ENCODE data around the gene DLL4.

The DLL4 gene

GRCh38 chr15:40978562-40978961 lies 49.4 kb downstream of the DLL4 start:
- WGBS (ENCODE audit: insufficient coverage) = 100% methylated on average over 3 of the region's 4 CpGs
- Histone ChIP-seq H3K9me3 (ENCODE audit: control extremely low read depth in 1 of 5, control insufficient read depth in 4 of 5, insufficient read depth in 2 of 5, low read depth in 1 of 5, low read length in 4 of 5) (no peaks in the 10 kb centered on the region), H3K4me1 (ENCODE audit: control extremely low read depth in 1 of 4, control insufficient read depth in 4 of 4, insufficient read depth in 4 of 4, low read length in 3 of 4) (no peaks in the 10 kb centered on the region), H3K27me3 (replicated peaks in 2 of 5; ENCODE audit: control insufficient read depth in 4 of 5, insufficient read depth in 5 of 5, low read length in 4 of 5) (no peaks in the 10 kb centered on the region), H3K4me3 (ENCODE audit: control insufficient read depth in 1 of 7, extremely low read depth in 1 of 7, insufficient read depth in 4 of 7, low read depth in 2 of 7, low read length in 6 of 7) (no peak overlapping the region), H3K36me3 (ENCODE audit: control insufficient read depth in 4 of 4, insufficient read depth in 4 of 4, low read length in 3 of 4) (peaks cover 31 to 81% (median 62%) of the 10 kb centered on the region in 4 experiments), H3K27ac (ENCODE audit: insufficient read depth in 1 of 2, low read depth in 1 of 2, low read length in 2 of 2, poor library complexity in 1 of 2, severe bottlenecking in 2 of 2) (no peak overlapping the region)
- CTCF ChIA-PET = interaction anchor here (1.2 kb wide), 1 partner anchor 37 kb away, joined by 3 read pairs; no protein-coding TSS in a partner anchor
- POLR2A ChIA-PET = no interaction called here
- DNase-seq = no peak

- Histone ChIP-seq H3K9me3 (ENCODE audit: control extremely low read depth in 1 of 5, control insufficient read depth in 4 of 5, insufficient read depth in 2 of 5, low read depth in 1 of 5, low read length in 4 of 5) (no peaks in the 10 kb centered on the region), H3K4me1 (ENCODE audit: control extremely low read depth in 1 of 4, control insufficient read depth in 4 of 4, insufficient read depth in 4 of 4, low read length in 3 of 4) (no peaks in the 10 kb centered on the region), H3K27me3 (replicated peaks in 2 of 5; ENCODE audit: control insufficient read depth in 4 of 5, insufficient read depth in 5 of 5, low read length in 4 of 5) (no peaks in the 10 kb centered on the region), H3K36me3 (ENCODE audit: control insufficient read depth in 4 of 4, insufficient read depth in 4 of 4, low read length in 3 of 4) (peaks cover 41 to 98% (median 80%) of the 10 kb centered on the region in 4 experiments), H3K4me3 (ENCODE audit: control insufficient read depth in 1 of 7, extremely low read depth in 1 of 7, insufficient read depth in 4 of 7, low read depth in 2 of 7, low read length in 6 of 7) (no peak overlapping the region), H3K27ac (ENCODE audit: insufficient read depth in 1 of 2, low read depth in 1 of 2, low read length in 2 of 2, poor library complexity in 1 of 2, severe bottlenecking in 2 of 2) (no peak overlapping the region)
- ChIA-PET POLR2A (no interaction called here), CTCF (interaction anchor here (0.6 to 1.3 kb wide), 2 partner anchors 16 to 35 kb away, joined by 3 to 4 read pairs; no protein-coding TSS in a partner anchor)
- WGBS (ENCODE audit: insufficient coverage) = 90% methylated on average over 2 of the region's 3 CpGs
- no peak for DNase-seq
Measured at GRCh38 chr15:40981186-40981585, 52.0 kb downstream of the DLL4 start.

- no peaks in the 10 kb centered on the region for H3K4me1 ChIP-seq (ENCODE audit: control extremely low read depth in 1 of 4, control insufficient read depth in 4 of 4, insufficient read depth in 4 of 4, low read length in 3 of 4)
- H3K27me3 ChIP-seq (replicated peaks in 2 of 5; ENCODE audit: control insufficient read depth in 4 of 5, insufficient read depth in 5 of 5, low read length in 4 of 5) = no peaks in the 10 kb centered on the region
- no peak for DNase-seq
- no peak overlapping the region for H3K27ac ChIP-seq (ENCODE audit: insufficient read depth in 1 of 2, low read depth in 1 of 2, low read length in 2 of 2, poor library complexity in 1 of 2, severe bottlenecking in 2 of 2)
- CTCF ChIA-PET = interaction anchor here (1.1 to 1.9 kb wide), 7 partner anchors 28 to 203 kb away, joined by 3 to 5 read pairs (median 3); no protein-coding TSS in a partner anchor
- peaks cover 48 to 96% (median 84%) of the 10 kb centered on the region in 4 experiments for H3K36me3 ChIP-seq (ENCODE audit: control insufficient read depth in 4 of 4, insufficient read depth in 4 of 4, low read length in 3 of 4)
- H3K4me3 ChIP-seq (ENCODE audit: control insufficient read depth in 1 of 7, extremely low read depth in 1 of 7, insufficient read depth in 4 of 7, low read depth in 2 of 7, low read length in 6 of 7) = no peak overlapping the region
- POLR2A ChIA-PET = no interaction called here
- no peaks in the 10 kb centered on the region for H3K9me3 ChIP-seq (ENCODE audit: control extremely low read depth in 1 of 5, control insufficient read depth in 4 of 5, insufficient read depth in 2 of 5, low read depth in 1 of 5, low read length in 4 of 5)
- WGBS (ENCODE audit: insufficient coverage) = 95% methylated on average over 12 of the region's 13 CpGs
Measured at GRCh38 chr15:40982855-40983254, 53.7 kb downstream of the DLL4 start.

GRCh38 chr15:40984406-40984805 lies 55.3 kb downstream of the DLL4 start:
- Histone ChIP-seq H3K27me3 (replicated peaks in 2 of 5; ENCODE audit: control insufficient read depth in 4 of 5, insufficient read depth in 5 of 5, low read length in 4 of 5) (no peaks in the 10 kb centered on the region), H3K4me3 (ENCODE audit: control insufficient read depth in 1 of 7, extremely low read depth in 1 of 7, insufficient read depth in 4 of 7, low read depth in 2 of 7, low read length in 6 of 7) (no peak overlapping the region), H3K27ac (ENCODE audit: insufficient read depth in 1 of 2, low read depth in 1 of 2, low read length in 2 of 2, poor library complexity in 1 of 2, severe bottlenecking in 2 of 2) (no peak overlapping the region), H3K9me3 (ENCODE audit: control extremely low read depth in 1 of 5, control insufficient read depth in 4 of 5, insufficient read depth in 2 of 5, low read depth in 1 of 5, low read length in 4 of 5) (no peaks in the 10 kb centered on the region), H3K36me3 (ENCODE audit: control insufficient read depth in 4 of 4, insufficient read depth in 4 of 4, low read length in 3 of 4) (peaks cover 37 to 87% (median 75%) of the 10 kb centered on the region in 4 experiments), H3K4me1 (ENCODE audit: control extremely low read depth in 1 of 4, control insufficient read depth in 4 of 4, insufficient read depth in 4 of 4, low read length in 3 of 4) (no peaks in the 10 kb centered on the region)
- CTCF ChIA-PET = interaction anchor here (1.2 to 1.3 kb wide), 3 partner anchors 38 to 92 kb away, joined by 3 to 6 read pairs (median 3); no protein-coding TSS in a partner anchor
- DNase-seq = no peak
- POLR2A ChIA-PET = interaction anchor here (0.6 kb wide), 1 partner anchor 35 kb away, joined by 6 read pairs; no protein-coding TSS in a partner anchor
- 100% methylated on average over 3 of the region's 5 CpGs for WGBS (ENCODE audit: insufficient coverage)

GRCh38 chr15:40984964-40985363 lies 55.8 kb downstream of the DLL4 start:
- ChIA-PET CTCF (interaction anchor here (1.2 kb wide), 1 partner anchor 93 kb away, joined by 3 read pairs; no protein-coding TSS in a partner anchor), POLR2A (interaction anchor here (0.6 kb wide), 1 partner anchor 35 kb away, joined by 6 read pairs; no protein-coding TSS in a partner anchor)
- Histone ChIP-seq H3K9me3 (ENCODE audit: control extremely low read depth in 1 of 5, control insufficient read depth in 4 of 5, insufficient read depth in 2 of 5, low read depth in 1 of 5, low read length in 4 of 5) (no peaks in the 10 kb centered on the region), H3K27me3 (replicated peaks in 2 of 5; ENCODE audit: control insufficient read depth in 4 of 5, insufficient read depth in 5 of 5, low read length in 4 of 5) (no peaks in the 10 kb centered on the region), H3K27ac (ENCODE audit: insufficient read depth in 1 of 2, low read depth in 1 of 2, low read length in 2 of 2, poor library complexity in 1 of 2, severe bottlenecking in 2 of 2) (no peak overlapping the region), H3K4me3 (ENCODE audit: control insufficient read depth in 1 of 7, extremely low read depth in 1 of 7, insufficient read depth in 4 of 7, low read depth in 2 of 7, low read length in 6 of 7) (no peak overlapping the region), H3K4me1 (ENCODE audit: control extremely low read depth in 1 of 4, control insufficient read depth in 4 of 4, insufficient read depth in 4 of 4, low read length in 3 of 4) (no peaks in the 10 kb centered on the region), H3K36me3 (ENCODE audit: control insufficient read depth in 4 of 4, insufficient read depth in 4 of 4, low read length in 3 of 4) (peaks cover 32 to 86% (median 69%) of the 10 kb centered on the region in 4 experiments)
- WGBS (ENCODE audit: insufficient coverage) = 94% methylated on average over 4 of the region's 4 CpGs
- DNase-seq = no peak

- no peak for DNase-seq
- Histone ChIP-seq H3K4me3 (ENCODE audit: control insufficient read depth in 1 of 7, extremely low read depth in 1 of 7, insufficient read depth in 4 of 7, low read depth in 2 of 7, low read length in 6 of 7) (no peak overlapping the region), H3K4me1 (ENCODE audit: control extremely low read depth in 1 of 4, control insufficient read depth in 4 of 4, insufficient read depth in 4 of 4, low read length in 3 of 4) (no peaks in the 10 kb centered on the region), H3K27me3 (replicated peaks in 2 of 5; ENCODE audit: control insufficient read depth in 4 of 5, insufficient read depth in 5 of 5, low read length in 4 of 5) (no peaks in the 10 kb centered on the region), H3K27ac (ENCODE audit: insufficient read depth in 1 of 2, low read depth in 1 of 2, low read length in 2 of 2, poor library complexity in 1 of 2, severe bottlenecking in 2 of 2) (no peak overlapping the region), H3K36me3 (ENCODE audit: control insufficient read depth in 4 of 4, insufficient read depth in 4 of 4, low read length in 3 of 4) (peaks cover 27 to 86% (median 68%) of the 10 kb centered on the region in 4 experiments), H3K9me3 (ENCODE audit: control extremely low read depth in 1 of 5, control insufficient read depth in 4 of 5, insufficient read depth in 2 of 5, low read depth in 1 of 5, low read length in 4 of 5) (no peaks in the 10 kb centered on the region)
- CTCF ChIA-PET = no interaction called here
- 90% methylated on average over 2 of the region's 6 CpGs for WGBS (ENCODE audit: insufficient coverage)
- POLR2A ChIA-PET = no interaction called here
Measured at GRCh38 chr15:40985541-40986330, 56.6 kb downstream of the DLL4 start.

GRCh38 chr15:40986820-40987219 lies 57.7 kb downstream of the DLL4 start:
- no peak for DNase-seq
- Histone ChIP-seq H3K27me3 (replicated peaks in 2 of 5; ENCODE audit: control insufficient read depth in 4 of 5, insufficient read depth in 5 of 5, low read length in 4 of 5) (no peaks in the 10 kb centered on the region), H3K4me3 (ENCODE audit: control insufficient read depth in 1 of 7, extremely low read depth in 1 of 7, insufficient read depth in 4 of 7, low read depth in 2 of 7, low read length in 6 of 7) (no peak overlapping the region), H3K36me3 (ENCODE audit: control insufficient read depth in 4 of 4, insufficient read depth in 4 of 4, low read length in 3 of 4) (peaks cover 31 to 84% (median 65%) of the 10 kb centered on the region in 4 experiments), H3K27ac (ENCODE audit: insufficient read depth in 1 of 2, low read depth in 1 of 2, low read length in 2 of 2, poor library complexity in 1 of 2, severe bottlenecking in 2 of 2) (no peak overlapping the region), H3K4me1 (ENCODE audit: control extremely low read depth in 1 of 4, control insufficient read depth in 4 of 4, insufficient read depth in 4 of 4, low read length in 3 of 4) (no peaks in the 10 kb centered on the region), H3K9me3 (ENCODE audit: control extremely low read depth in 1 of 5, control insufficient read depth in 4 of 5, insufficient read depth in 2 of 5, low read depth in 1 of 5, low read length in 4 of 5) (no peaks in the 10 kb centered on the region)
- ChIA-PET CTCF (no interaction called here), POLR2A (no interaction called here)
- 100% methylated on average over 1 of the region's 7 CpGs for WGBS (ENCODE audit: insufficient coverage)

All from common myeloid progenitor, CD34-positive (primary cell).